ENCODE results near the gene CLEC5A.
"Not testable (repeated sequence)": the region's sequence is repeated elsewhere in the genome, so short reads cannot be mapped to it uniquely, and the experiment has no call there.

The CLEC5A gene

GRCh38 chr7:141916099-141916498 lies 30.7 kb downstream of the CLEC5A start, which contains the start of gene OR9A4:
TSS of gene OR9A4 (plus strand) at chr7:141916399. CDS start at chr7:141918876, 2,477 bp downstream.
- Histone ChIP-seq H3K27ac (ENCODE audit: low read depth in 2 of 2, low read length in 2 of 2) (no peak within 1 kb of the TSS), H3K9me3 (ENCODE audit: control insufficient read depth in 2 of 2, low read length in 2 of 2) (no peaks in the 10 kb centered on the region), H3K36me3 (ENCODE audit: control insufficient read depth in 2 of 2, insufficient read depth in 2 of 2, low read length in 2 of 2) (no peaks in the 10 kb centered on the region), H3K9ac (ENCODE audit: low read depth in 1 of 2, low read length in 2 of 2) (no peak within 1 kb of the TSS), H3K27me3 (ENCODE audit: control insufficient read depth in 2 of 2, insufficient read depth in 2 of 2, low read length in 2 of 2) (no peaks in the 10 kb centered on the region), H3K4me3 (ENCODE audit: low read length in 2 of 2) (no peak within 1 kb of the TSS), H3K4me1 (ENCODE audit: control insufficient read depth in 2 of 2, insufficient read depth in 2 of 2, low read length in 2 of 2) (no peaks in the 10 kb centered on the region)

- no peaks in the 10 kb centered on the region for H3K9me3 ChIP-seq (ENCODE audit: control insufficient read depth in 2 of 2, low read length in 2 of 2)
- H3K27ac ChIP-seq (ENCODE audit: low read depth in 2 of 2, low read length in 2 of 2): no peak overlapping the region
- no peaks in the 10 kb centered on the region for H3K36me3 ChIP-seq (ENCODE audit: control insufficient read depth in 2 of 2, insufficient read depth in 2 of 2, low read length in 2 of 2)
- no peaks in the 10 kb centered on the region for H3K27me3 ChIP-seq (ENCODE audit: control insufficient read depth in 2 of 2, insufficient read depth in 2 of 2, low read length in 2 of 2)
- no peak overlapping the region for H3K4me3 ChIP-seq (ENCODE audit: low read length in 2 of 2)
- no peaks in the 10 kb centered on the region for H3K4me1 ChIP-seq (ENCODE audit: control insufficient read depth in 2 of 2, insufficient read depth in 2 of 2, low read length in 2 of 2)
- no peak overlapping the region for H3K9ac ChIP-seq (ENCODE audit: low read depth in 1 of 2, low read length in 2 of 2)
Observed at GRCh38 chr7:141915565-141915964, 31.2 kb downstream of the CLEC5A start.

- Histone ChIP-seq H3K9ac (ENCODE audit: low read depth in 1 of 2, low read length in 2 of 2) (no peak overlapping the region), H3K27ac (ENCODE audit: low read depth in 2 of 2, low read length in 2 of 2) (no peak overlapping the region), H3K4me1 (ENCODE audit: control insufficient read depth in 2 of 2, insufficient read depth in 2 of 2, low read length in 2 of 2) (no peaks in the 10 kb centered on the region), H3K27me3 (ENCODE audit: control insufficient read depth in 2 of 2, insufficient read depth in 2 of 2, low read length in 2 of 2) (no peaks in the 10 kb centered on the region), H3K9me3 (ENCODE audit: control insufficient read depth in 2 of 2, low read length in 2 of 2) (no peaks in the 10 kb centered on the region), H3K4me3 (ENCODE audit: low read length in 2 of 2) (no peak overlapping the region), H3K36me3 (ENCODE audit: control insufficient read depth in 2 of 2, insufficient read depth in 2 of 2, low read length in 2 of 2) (no peaks in the 10 kb centered on the region)
Observed at GRCh38 chr7:141911391-141911790, 35.4 kb downstream of the CLEC5A start.

- Histone ChIP-seq H3K27me3 (ENCODE audit: control insufficient read depth in 2 of 2, insufficient read depth in 2 of 2, low read length in 2 of 2) (no peaks in the 10 kb centered on the region), H3K4me1 (ENCODE audit: control insufficient read depth in 2 of 2, insufficient read depth in 2 of 2, low read length in 2 of 2) (no peaks in the 10 kb centered on the region), H3K36me3 (ENCODE audit: control insufficient read depth in 2 of 2, insufficient read depth in 2 of 2, low read length in 2 of 2) (no peaks in the 10 kb centered on the region), H3K4me3 (ENCODE audit: low read length in 2 of 2) (no peak overlapping the region), H3K9ac (ENCODE audit: low read depth in 1 of 2, low read length in 2 of 2) (no peak overlapping the region), H3K9me3 (ENCODE audit: control insufficient read depth in 2 of 2, low read length in 2 of 2) (no peaks in the 10 kb centered on the region), H3K27ac (ENCODE audit: low read depth in 2 of 2, low read length in 2 of 2) (no peak overlapping the region)
Observed at GRCh38 chr7:141906285-141906684, 40.5 kb downstream of the CLEC5A start.

GRCh38 chr7:141899366-141899765 lies 47.4 kb downstream of the CLEC5A start:
- not testable (repeated sequence) for H3K27ac ChIP-seq (ENCODE audit: low read depth in 2 of 2, low read length in 2 of 2); H3K9ac ChIP-seq (ENCODE audit: low read depth in 1 of 2, low read length in 2 of 2); H3K36me3 ChIP-seq (ENCODE audit: control insufficient read depth in 2 of 2, insufficient read depth in 2 of 2, low read length in 2 of 2); H3K9me3 ChIP-seq (ENCODE audit: control insufficient read depth in 2 of 2, low read length in 2 of 2); H3K4me1 ChIP-seq (ENCODE audit: control insufficient read depth in 2 of 2, insufficient read depth in 2 of 2, low read length in 2 of 2); H3K4me3 ChIP-seq (ENCODE audit: low read length in 2 of 2); H3K27me3 ChIP-seq (ENCODE audit: control insufficient read depth in 2 of 2, insufficient read depth in 2 of 2, low read length in 2 of 2)

- no peaks in the 10 kb centered on the region for H3K36me3 ChIP-seq (ENCODE audit: control insufficient read depth in 2 of 2, insufficient read depth in 2 of 2, low read length in 2 of 2)
- H3K9ac ChIP-seq (ENCODE audit: low read depth in 1 of 2, low read length in 2 of 2): no peak overlapping the region
- H3K4me1 ChIP-seq (ENCODE audit: control insufficient read depth in 2 of 2, insufficient read depth in 2 of 2, low read length in 2 of 2): no peaks in the 10 kb centered on the region
- no peaks in the 10 kb centered on the region for H3K27me3 ChIP-seq (ENCODE audit: control insufficient read depth in 2 of 2, insufficient read depth in 2 of 2, low read length in 2 of 2)
- no peak overlapping the region for H3K27ac ChIP-seq (ENCODE audit: low read depth in 2 of 2, low read length in 2 of 2)
- H3K9me3 ChIP-seq (ENCODE audit: control insufficient read depth in 2 of 2, low read length in 2 of 2): no peaks in the 10 kb centered on the region
- H3K4me3 ChIP-seq (ENCODE audit: low read length in 2 of 2): no peak overlapping the region
Observed at GRCh38 chr7:141891336-141891735, 55.4 kb downstream of the CLEC5A start.

GRCh38 chr7:141889321-141889720 lies 57.5 kb downstream of the CLEC5A start:
- no peak overlapping the region for H3K9ac ChIP-seq (ENCODE audit: low read depth in 1 of 2, low read length in 2 of 2)
- no peaks in the 10 kb centered on the region for H3K4me1 ChIP-seq (ENCODE audit: control insufficient read depth in 2 of 2, insufficient read depth in 2 of 2, low read length in 2 of 2)
- no peak overlapping the region for H3K4me3 ChIP-seq (ENCODE audit: low read length in 2 of 2)
- H3K36me3 ChIP-seq (ENCODE audit: control insufficient read depth in 2 of 2, insufficient read depth in 2 of 2, low read length in 2 of 2): no peaks in the 10 kb centered on the region
- no peaks in the 10 kb centered on the region for H3K9me3 ChIP-seq (ENCODE audit: control insufficient read depth in 2 of 2, low read length in 2 of 2)
- no peaks in the 10 kb centered on the region for H3K27me3 ChIP-seq (ENCODE audit: control insufficient read depth in 2 of 2, insufficient read depth in 2 of 2, low read length in 2 of 2)
- no peak overlapping the region for H3K27ac ChIP-seq (ENCODE audit: low read depth in 2 of 2, low read length in 2 of 2)

- no peaks in the 10 kb centered on the region for H3K36me3 ChIP-seq (ENCODE audit: control insufficient read depth in 2 of 2, insufficient read depth in 2 of 2, low read length in 2 of 2)
Observed at GRCh38 chr7:141884539-141885225, 62.1 kb downstream of the CLEC5A start.

GRCh38 chr7:141880960-141881359 lies 65.8 kb downstream of the CLEC5A start:
- H3K4me3 ChIP-seq (ENCODE audit: low read length in 2 of 2): no peak overlapping the region
- H3K9me3 ChIP-seq (ENCODE audit: control insufficient read depth in 2 of 2, low read length in 2 of 2): no peaks in the 10 kb centered on the region
- H3K36me3 ChIP-seq (ENCODE audit: control insufficient read depth in 2 of 2, insufficient read depth in 2 of 2, low read length in 2 of 2): no peaks in the 10 kb centered on the region
- H3K27ac ChIP-seq (ENCODE audit: low read depth in 2 of 2, low read length in 2 of 2): no peak overlapping the region
- H3K9ac ChIP-seq (ENCODE audit: low read depth in 1 of 2, low read length in 2 of 2): no peak overlapping the region
- no peaks in the 10 kb centered on the region for H3K4me1 ChIP-seq (ENCODE audit: control insufficient read depth in 2 of 2, insufficient read depth in 2 of 2, low read length in 2 of 2)
- H3K27me3 ChIP-seq (ENCODE audit: control insufficient read depth in 2 of 2, insufficient read depth in 2 of 2, low read length in 2 of 2): no peaks in the 10 kb centered on the region

More at GRCh38 chr7:141884539-141885225, 62.1 kb downstream of the CLEC5A start:
- Histone ChIP-seq H3K9ac (ENCODE audit: low read depth in 1 of 2, low read length in 2 of 2) (no peak overlapping the region), H3K27me3 (ENCODE audit: control insufficient read depth in 2 of 2, insufficient read depth in 2 of 2, low read length in 2 of 2) (no peaks in the 10 kb centered on the region), H3K4me1 (ENCODE audit: control insufficient read depth in 2 of 2, insufficient read depth in 2 of 2, low read length in 2 of 2) (no peaks in the 10 kb centered on the region), H3K9me3 (ENCODE audit: control insufficient read depth in 2 of 2, low read length in 2 of 2) (no peaks in the 10 kb centered on the region), H3K4me3 (ENCODE audit: low read length in 2 of 2) (no peak overlapping the region), H3K27ac (ENCODE audit: low read depth in 2 of 2, low read length in 2 of 2) (no peak overlapping the region)

GRCh38 chr7:141877365-141877764 lies 69.4 kb downstream of the CLEC5A start:
- no peaks in the 10 kb centered on the region for H3K27me3 ChIP-seq (ENCODE audit: control insufficient read depth in 2 of 2, insufficient read depth in 2 of 2, low read length in 2 of 2)
- no peak overlapping the region for H3K27ac ChIP-seq (ENCODE audit: low read depth in 2 of 2, low read length in 2 of 2)

More at GRCh38 chr7:141877365-141877764, 69.4 kb downstream of the CLEC5A start:
- Histone ChIP-seq H3K9ac (ENCODE audit: low read depth in 1 of 2, low read length in 2 of 2) (no peak overlapping the region), H3K9me3 (ENCODE audit: control insufficient read depth in 2 of 2, low read length in 2 of 2) (no peaks in the 10 kb centered on the region), H3K36me3 (ENCODE audit: control insufficient read depth in 2 of 2, insufficient read depth in 2 of 2, low read length in 2 of 2) (no peaks in the 10 kb centered on the region), H3K4me1 (ENCODE audit: control insufficient read depth in 2 of 2, insufficient read depth in 2 of 2, low read length in 2 of 2) (no peaks in the 10 kb centered on the region), H3K4me3 (ENCODE audit: low read length in 2 of 2) (no peak overlapping the region)

All from mucosa of rectum (tissue), 2 donors.